B cell (primary cell): ENCODE measurements around the gene LRRC74B. TPM values are rescaled to one million over a fixed set of nuclear protein-coding genes. Genes with fewer than 3 reads are reported as not detected.

Experiments used
- ATAC-seq: fragments of 200-7000 bp; cut with Tn5 transposase; one replicate; pipeline ENCODE4 v1.10.0; 2021; ENCODE audit warnings: low read depth, mild to moderate bottlenecking, moderate number of reproducible peaks, moderate library complexity
- CTCF ChIA-PET: fragments of 350-600 bp; sonication (Branson Sonifier 250); formaldehyde crosslinking; loops from one replicate; lab custom pipeline; 2021; ENCODE audit warnings: antibody characterized with exemption, inconsistent platforms; lab: Charles Lee
- POLR2A ChIA-PET: fragments of 350-600 bp; sonication (Branson Sonifier 250); formaldehyde crosslinking; loops from one replicate; lab custom pipeline; 2021; ENCODE audit warnings: antibody characterized with exemption; lab: Charles Lee
- DNase-seq: peaks from one replicate; pipeline ENCODE4 v3.0.0; 2013
- H2AFZ ChIP-seq: 2 replicates; pipeline ENCODE4 v1.6.1; 2012; ENCODE audit warnings: mild to moderate bottlenecking, low read depth, low read length; ENCODE audit not compliant: insufficient read depth, poor library complexity, severe bottlenecking
- H3K27ac ChIP-seq, 2 donors: 1 replicate in 1 of 2; 2 replicates in 1 of 2; pipeline ENCODE4 v1.5.1; 2012 to 2013; ENCODE audit warnings: low read length in 2 of 2, mild to moderate bottlenecking in 2 of 2, moderate library complexity in 1 of 2
- H3K27me3 ChIP-seq, 4 experiments: fragments of 200-600 bp in 1 of 4; sonication (generic) in 1 of 4; replicated peaks in 1 of 4; 1 replicate in 2 of 4; 2 replicates in 2 of 4; pipeline versions ENCODE4 v1.6.1 to v1.7.0; 2013 to 2016; ENCODE audit warnings: low read length in 3 of 4, mild to moderate bottlenecking in 2 of 4, mixed read lengths in 1 of 4, moderate library complexity in 1 of 4; ENCODE audit not compliant: insufficient read depth in 4 of 4, control insufficient read depth in 3 of 4; ENCODE audit errors: control extremely low read depth in 1 of 4
- H3K36me3 ChIP-seq, 2 experiments: replicated peaks in 1 of 2; 1 replicate in 1 of 2; 2 replicates in 1 of 2; pipeline versions ENCODE4 v1.6.1 to v1.7.1; 2013; ENCODE audit warnings: low read length in 1 of 2; ENCODE audit not compliant: insufficient read depth in 2 of 2, control insufficient read depth in 1 of 2; ENCODE audit errors: control extremely low read depth in 1 of 2, extremely low read depth in 1 of 2
- H3K4me1 ChIP-seq, 2 donors: fragments of 200-600 bp in 1 of 2; sonication (generic) in 1 of 2; 1 replicate in 1 of 2; 2 replicates in 1 of 2; pipeline versions ENCODE4 v1.5.1 to v1.6.1; 2013 to 2017; ENCODE audit warnings: low read length in 2 of 2; ENCODE audit not compliant: control insufficient read depth in 2 of 2, insufficient read depth in 2 of 2
- H3K4me2 ChIP-seq: replicated peaks from 2 replicates; pipeline ENCODE3; 2012; ENCODE audit warnings: mild to moderate bottlenecking, low read depth, low read length; ENCODE audit not compliant: poor library complexity, severe bottlenecking
- H3K4me3 ChIP-seq, 5 experiments: fragments of 200-600 bp in 1 of 5; sonication (generic) in 1 of 5; 1 replicate in 3 of 5; 2 replicates in 2 of 5; pipeline versions ENCODE4 v1.5.1 to v1.7.0; 2011 to 2016; ENCODE audit warnings: low read length in 4 of 5, mild to moderate bottlenecking in 4 of 5, low read depth in 2 of 5, control low read depth in 1 of 5, moderate library complexity in 1 of 5; ENCODE audit not compliant: insufficient read depth in 1 of 5; ENCODE audit errors: control extremely low read depth in 1 of 5, extremely low read depth in 1 of 5
- H3K79me2 ChIP-seq: fragments of 200-600 bp; sonication (generic); one replicate; pipeline ENCODE4 v1.6.0; 2016; ENCODE audit warnings: low read length; ENCODE audit not compliant: control insufficient read depth, insufficient read depth
- H3K9ac ChIP-seq: fragments of 200-600 bp; sonication (generic); 2 replicates; pipeline ENCODE4 v1.6.1; 2017; ENCODE audit warnings: mild to moderate bottlenecking, low read length, moderate library complexity
- H3K9me3 ChIP-seq, 3 donors: one replicate each; pipeline versions ENCODE4 v1.6.1 to v1.7.1; 2013; ENCODE audit warnings: low read length in 2 of 3; ENCODE audit not compliant: control insufficient read depth in 2 of 3, insufficient read depth in 1 of 3; ENCODE audit errors: control extremely low read depth in 1 of 3
- H4K20me1 ChIP-seq: 2 replicates; pipeline ENCODE4 v1.6.0; 2012; ENCODE audit warnings: mild to moderate bottlenecking, low read length; ENCODE audit not compliant: insufficient read depth, control insufficient read depth, poor library complexity, severe bottlenecking
- H3K27ac Mint-ChIP-seq: one replicate; pipeline ENCODE4 v1.8.0; 2021; ENCODE audit warnings: mixed read lengths
- H3K27me3 Mint-ChIP-seq: one replicate; pipeline ENCODE4 v1.8.0; 2021; ENCODE audit warnings: mixed read lengths
- H3K4me1 Mint-ChIP-seq: one replicate; pipeline ENCODE4 v1.8.0; 2021; ENCODE audit warnings: mixed read lengths
- H3K4me3 Mint-ChIP-seq: one replicate; pipeline ENCODE4 v1.8.0; 2021; ENCODE audit warnings: mixed read lengths
- H3K9me3 Mint-ChIP-seq: one replicate; pipeline ENCODE4 v1.8.0; 2022; ENCODE audit warnings: mixed read lengths; ENCODE audit not compliant: insufficient read depth
- EZH2 ChIP-seq: IDR thresholded peaks from 2 replicates; pipeline ENCODE4 v1.6.1; 2012; ENCODE audit warnings: borderline replicate concordance, low read depth, mild to moderate bottlenecking, moderate library complexity, low read length; ENCODE audit not compliant: insufficient read depth, poor library complexity, severe bottlenecking
- WGBS: methylation state at CpG from one replicate; pipeline ENCODE4 v1.1.5; 2013; ENCODE audit warnings: missing lambda C conversion rate; ENCODE audit not compliant: insufficient coverage; 5-methylcytosine and 5-hydroxymethylcytosine counted together
- intact Hi-C: fragments of 100-400 bp; cut with micrococcal nuclease; formaldehyde crosslinking; loops from one replicate; pipeline ENCODE4 v1.10.0; 2022
- polyA plus RNA-seq: library from polyadenylated mRNA; depleted of rRNA; stranded (reverse); fragments of >200 nt; gene quantifications from 2 replicates; pipeline ENCODE4 v1.2.3, GENCODE V29; 2012
- total RNA-seq, 2 donors: library from RNA; stranded (reverse); fragments of 120-200 nt in 1 of 2; gene quantifications; 1 replicate in 1 of 2; 2 replicates in 1 of 2; pipeline versions ENCODE4 v1.2.3 to v1.2.4, GENCODE V29; 2013 to 2022
- TF ChIP-seq, protein P1 (sequence below): fragments of 200-600 bp; IDR thresholded peaks from one replicate; pipeline ENCODE4 v1.8.0; 2022; ENCODE audit warnings: antibody characterized with exemption, mild to moderate bottlenecking

LRRC74B gene
- total and polyA plus RNA-seq, 2 donors (not counting 1 experiment from before 2014, with no cell fraction given), result 0.01 to 0.17 TPM

DNA sequence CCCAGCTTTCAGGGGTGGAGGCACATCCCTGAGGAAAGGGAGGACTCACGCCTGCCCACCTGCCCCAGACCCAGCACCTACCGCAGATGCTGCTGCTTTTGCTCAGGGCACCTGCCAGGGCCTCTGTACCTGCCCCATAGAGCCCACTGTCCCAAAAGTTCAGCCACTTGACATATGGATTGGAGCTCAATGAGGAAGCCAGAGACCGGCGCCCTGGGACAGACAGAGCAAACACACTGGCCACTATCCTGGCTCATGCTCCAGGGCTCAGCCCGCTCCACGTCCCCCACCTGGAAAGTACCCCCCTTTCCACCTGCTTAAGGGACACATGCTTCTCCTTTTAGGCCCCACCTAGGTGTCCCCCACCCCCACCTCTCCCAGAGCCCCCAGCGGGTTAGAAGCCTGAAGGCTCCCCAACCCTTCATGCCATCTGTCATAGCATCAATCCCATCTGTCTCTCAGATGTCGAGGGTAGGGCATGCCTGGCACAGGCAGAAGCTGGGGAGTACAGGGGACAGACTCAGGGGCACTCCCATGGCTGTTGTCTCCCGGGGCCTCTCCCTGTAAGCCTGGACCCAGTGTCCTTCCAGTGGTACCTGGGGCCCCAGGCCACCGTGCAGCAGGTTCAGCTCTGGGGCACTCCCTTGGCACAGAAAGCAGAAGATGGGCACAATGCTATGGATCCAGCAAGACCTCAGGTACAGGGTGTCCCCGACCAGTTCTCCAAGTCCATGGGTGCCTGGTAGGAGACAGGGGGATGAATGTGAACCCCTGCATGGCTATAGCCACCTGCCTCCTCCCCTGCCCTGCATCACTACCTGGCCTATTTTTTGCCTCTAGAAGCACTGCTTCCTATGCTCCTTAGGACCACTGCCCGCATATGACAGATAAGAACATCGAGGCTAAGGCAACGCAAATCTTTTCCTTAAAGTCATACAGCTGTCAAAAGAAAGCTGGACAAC is 33.0 kb upstream of the LRRC74B start:
- H3K4me1 ChIP-seq, result peaks cover 14 to 24% of the 10 kb centered on the region in 2 donors
- no peak overlapping the region for H2AFZ ChIP-seq
- Mint-ChIP-seq H3K27ac (no peak overlapping the region), H3K4me3 (peak overlapping the region; percentile 94), H3K4me1 (peaks cover 24% of the 10 kb centered on the region), H3K9me3 (no peaks in the 10 kb centered on the region), H3K27me3 (no peaks in the 10 kb centered on the region)
- intact Hi-C loops, result loop anchor here (5.0 kb wide), 1 partner anchor 310 kb away; no protein-coding TSS in a partner anchor
- 97% methylated on average over 11 of the region's 14 CpGs for WGBS
- H3K4me2 ChIP-seq, result no peak overlapping the region
- POLR2A ChIA-PET, result interaction anchor here (0.5 to 2.0 kb wide), 2 partner anchors 10 to 604 kb away, joined by 4 to 6 read pairs; no protein-coding TSS in a partner anchor
- no peaks in the 10 kb centered on the region for H3K9me3 ChIP-seq
- no peaks in the 10 kb centered on the region for H3K27me3 ChIP-seq
- TF ChIP-seq EZH2, result no peak
- TF ChIP-seq, protein P1, sequence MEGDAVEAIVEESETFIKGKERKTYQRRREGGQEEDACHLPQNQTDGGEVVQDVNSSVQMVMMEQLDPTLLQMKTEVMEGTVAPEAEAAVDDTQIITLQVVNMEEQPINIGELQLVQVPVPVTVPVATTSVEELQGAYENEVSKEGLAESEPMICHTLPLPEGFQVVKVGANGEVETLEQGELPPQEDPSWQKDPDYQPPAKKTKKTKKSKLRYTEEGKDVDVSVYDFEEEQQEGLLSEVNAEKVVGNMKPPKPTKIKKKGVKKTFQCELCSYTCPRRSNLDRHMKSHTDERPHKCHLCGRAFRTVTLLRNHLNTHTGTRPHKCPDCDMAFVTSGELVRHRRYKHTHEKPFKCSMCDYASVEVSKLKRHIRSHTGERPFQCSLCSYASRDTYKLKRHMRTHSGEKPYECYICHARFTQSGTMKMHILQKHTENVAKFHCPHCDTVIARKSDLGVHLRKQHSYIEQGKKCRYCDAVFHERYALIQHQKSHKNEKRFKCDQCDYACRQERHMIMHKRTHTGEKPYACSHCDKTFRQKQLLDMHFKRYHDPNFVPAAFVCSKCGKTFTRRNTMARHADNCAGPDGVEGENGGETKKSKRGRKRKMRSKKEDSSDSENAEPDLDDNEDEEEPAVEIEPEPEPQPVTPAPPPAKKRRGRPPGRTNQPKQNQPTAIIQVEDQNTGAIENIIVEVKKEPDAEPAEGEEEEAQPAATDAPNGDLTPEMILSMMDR, result no peak
- no peaks in the 10 kb centered on the region for H3K36me3 ChIP-seq
- CTCF ChIA-PET, result no interaction called here
- H3K9ac ChIP-seq, result no peak overlapping the region
- ATAC-seq, result no peak
- no peak overlapping the region for H3K4me3 ChIP-seq
- no peak for DNase-seq
- no peaks in the 10 kb centered on the region for H3K79me2 ChIP-seq
- peak overlapping the region in 1 of 2 donors; percentile 74 for H3K27ac ChIP-seq
- no peaks in the 10 kb centered on the region for H4K20me1 ChIP-seq
